Measurements from ENCODE around the gene NFU1.

Gene NFU1

DNA sequence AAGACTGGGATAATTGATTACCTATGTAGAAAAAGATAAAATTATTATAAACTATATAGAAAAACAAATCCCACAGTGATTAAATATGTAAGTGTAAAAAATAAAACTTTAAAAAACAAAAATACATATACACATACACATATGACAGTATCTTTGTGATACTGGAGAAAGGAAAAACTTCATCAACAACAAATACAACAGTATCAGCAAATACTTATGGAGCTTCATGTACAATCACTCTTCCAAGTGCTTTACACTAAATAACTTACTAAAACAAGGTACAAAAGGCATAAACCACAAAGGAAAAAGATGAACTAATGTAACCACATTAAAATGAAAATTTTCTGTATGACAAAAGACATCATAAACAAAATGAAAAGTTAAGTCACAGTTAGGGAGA lies 26.1 kb downstream of the NFU1 start:
- Histone ChIP-seq H3K4me1 (ENCODE audit: control insufficient read depth, insufficient read depth, low read depth, low read length) (no peaks in the 10 kb centered on the region), H2BK12ac (ENCODE audit: low read length in 2 of 2) (no peak overlapping the region), H4K8ac (ENCODE audit: low read length) (no peak overlapping the region), H3K9me3 (ENCODE audit: control insufficient read depth, low read length) (no peaks in the 10 kb centered on the region), H3K4ac (ENCODE audit: low read depth in 1 of 2, low read length in 2 of 2) (no peak overlapping the region), H2BK15ac (ENCODE audit: low read depth, poor library complexity, severe bottlenecking) (no peak overlapping the region), H3K18ac (ENCODE audit: low read depth in 1 of 2, low read length in 2 of 2) (no peak overlapping the region), H2AFZ (ENCODE audit: low read depth, low read length) (no peak overlapping the region), H3K23ac (ENCODE audit: low read length in 2 of 2) (no peak overlapping the region), H2BK5ac (ENCODE audit: low read depth, low read length, poor library complexity, severe bottlenecking) (no peak overlapping the region), H2AK5ac (ENCODE audit: low read length, severe bottlenecking) (no peak overlapping the region), H2BK120ac (ENCODE audit: low read depth, low read length) (no peak overlapping the region), H3K4me2 (ENCODE audit: low read length, poor library complexity, severe bottlenecking) (no peak overlapping the region), H3K79me1 (replicated peaks; ENCODE audit: low read length, poor library complexity, severe bottlenecking) (peaks cover 12% of the 10 kb centered on the region), H3K36me3 (ENCODE audit: control insufficient read depth in 1 of 2, insufficient read depth in 2 of 2, low read depth in 1 of 2, low read length in 2 of 2) (peaks cover 28 to 65% of the 10 kb centered on the region in 2 experiments), H3K14ac (ENCODE audit: low read length in 2 of 2) (no peak overlapping the region), H3K4me3 (ENCODE audit: insufficient read depth in 1 of 2, low read depth in 1 of 2, low read length in 2 of 2) (no peak overlapping the region), H3K27me3 (ENCODE audit: control insufficient read depth in 1 of 2, insufficient read depth in 1 of 2, low read length in 2 of 2) (no peaks in the 10 kb centered on the region), H3K9ac (ENCODE audit: low read length) (no peak overlapping the region), H3K27ac (ENCODE audit: low read length, poor library complexity, severe bottlenecking) (no peak overlapping the region), H4K91ac (ENCODE audit: low read length) (no peak overlapping the region)
- no peak for DNase-seq

DNA sequence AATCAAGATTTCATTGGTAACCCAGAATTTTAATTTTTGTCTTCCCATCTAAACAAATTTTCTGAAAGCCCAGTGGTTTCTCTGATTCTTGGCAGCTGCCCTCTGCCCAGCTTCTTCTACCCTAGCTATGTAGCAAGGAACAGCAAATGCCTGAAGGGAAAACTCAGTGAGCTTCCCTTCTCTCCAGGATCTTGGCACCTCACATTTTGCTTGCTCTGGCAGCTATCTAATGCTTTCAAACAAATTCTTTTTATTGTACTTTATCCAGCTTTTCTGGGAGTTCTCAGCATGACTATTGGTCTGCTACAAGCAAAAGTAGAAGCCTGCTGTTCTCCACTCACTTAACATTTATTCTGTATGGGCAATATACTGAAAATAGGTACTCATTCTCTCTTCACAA lies 31.9 kb downstream of the NFU1 start:
- Histone ChIP-seq H2BK120ac (ENCODE audit: low read depth, low read length) (no peak overlapping the region), H4K8ac (ENCODE audit: low read length) (no peak overlapping the region), H3K36me3 (ENCODE audit: control insufficient read depth in 1 of 2, insufficient read depth in 2 of 2, low read depth in 1 of 2, low read length in 2 of 2) (peaks cover 25 to 73% of the 10 kb centered on the region in 2 experiments), H2AFZ (ENCODE audit: low read depth, low read length) (no peak overlapping the region), H3K27me3 (ENCODE audit: control insufficient read depth in 1 of 2, insufficient read depth in 1 of 2, low read length in 2 of 2) (no peaks in the 10 kb centered on the region), H3K9ac (ENCODE audit: low read length) (no peak overlapping the region), H3K27ac (ENCODE audit: low read length, poor library complexity, severe bottlenecking) (no peak overlapping the region), H3K4ac (ENCODE audit: low read depth in 1 of 2, low read length in 2 of 2) (no peak overlapping the region), H2BK15ac (ENCODE audit: low read depth, poor library complexity, severe bottlenecking) (no peak overlapping the region), H2BK5ac (ENCODE audit: low read depth, low read length, poor library complexity, severe bottlenecking) (no peak overlapping the region), H4K91ac (ENCODE audit: low read length) (no peak overlapping the region), H3K4me2 (ENCODE audit: low read length, poor library complexity, severe bottlenecking) (no peak overlapping the region), H3K18ac (ENCODE audit: low read depth in 1 of 2, low read length in 2 of 2) (no peak overlapping the region), H2AK5ac (ENCODE audit: low read length, severe bottlenecking) (no peak overlapping the region), H2BK12ac (ENCODE audit: low read length in 2 of 2) (no peak overlapping the region), H3K4me1 (ENCODE audit: control insufficient read depth, insufficient read depth, low read depth, low read length) (no peaks in the 10 kb centered on the region), H3K9me3 (ENCODE audit: control insufficient read depth, low read length) (peaks cover 5% of the 10 kb centered on the region), H3K79me1 (replicated peaks; ENCODE audit: low read length, poor library complexity, severe bottlenecking) (peaks cover 7% of the 10 kb centered on the region), H3K14ac (ENCODE audit: low read length in 2 of 2) (no peak overlapping the region), H3K4me3 (ENCODE audit: insufficient read depth in 1 of 2, low read depth in 1 of 2, low read length in 2 of 2) (no peak overlapping the region), H3K23ac (ENCODE audit: low read length in 2 of 2) (no peak overlapping the region)
- no peak for DNase-seq

DNA sequence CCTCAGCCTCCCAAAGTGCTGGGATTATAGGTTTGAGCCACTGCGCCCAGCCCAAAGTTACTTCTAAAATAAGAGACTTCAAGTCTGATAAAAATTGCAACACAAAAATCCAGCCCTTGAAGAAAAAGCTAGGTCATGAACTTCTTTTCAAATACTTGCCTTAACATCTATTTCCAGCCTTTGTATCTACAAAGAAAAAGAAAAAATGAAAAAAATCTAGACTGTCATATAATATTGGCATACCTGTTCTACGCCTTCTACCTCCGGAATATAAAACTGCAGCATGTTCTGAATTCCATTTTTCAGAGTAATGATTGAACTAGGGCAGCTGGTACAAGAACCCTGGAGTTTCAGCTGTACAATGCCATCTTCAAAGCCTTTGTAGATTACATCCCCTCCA lies 37.1 kb downstream of the NFU1 start:
- H2BK5ac ChIP-seq (ENCODE audit: low read depth, low read length, poor library complexity, severe bottlenecking): no peak overlapping the region
- H3K18ac ChIP-seq (ENCODE audit: low read depth in 1 of 2, low read length in 2 of 2): no peak overlapping the region
- peaks cover 19 to 62% of the 10 kb centered on the region in 2 experiments for H3K36me3 ChIP-seq (ENCODE audit: control insufficient read depth in 1 of 2, insufficient read depth in 2 of 2, low read depth in 1 of 2, low read length in 2 of 2)
- H2AK5ac ChIP-seq (ENCODE audit: low read length, severe bottlenecking): no peak overlapping the region
- no peak overlapping the region for H3K9ac ChIP-seq (ENCODE audit: low read length)
- no peak overlapping the region for H2BK15ac ChIP-seq (ENCODE audit: low read depth, poor library complexity, severe bottlenecking)
- H3K9me3 ChIP-seq (ENCODE audit: control insufficient read depth, low read length): peaks cover 5% of the 10 kb centered on the region
- no peak overlapping the region for H2BK12ac ChIP-seq (ENCODE audit: low read length in 2 of 2)
- no peak overlapping the region for H4K91ac ChIP-seq (ENCODE audit: low read length)
- no peaks in the 10 kb centered on the region for H3K27me3 ChIP-seq (ENCODE audit: control insufficient read depth in 1 of 2, insufficient read depth in 1 of 2, low read length in 2 of 2)
- WGBS: 94% methylated on average over 3 of the region's 3 CpGs
- H3K4me1 ChIP-seq (ENCODE audit: control insufficient read depth, insufficient read depth, low read depth, low read length): peaks cover 4% of the 10 kb centered on the region
- H3K23ac ChIP-seq (ENCODE audit: low read length in 2 of 2): no peak overlapping the region
- H2BK120ac ChIP-seq (ENCODE audit: low read depth, low read length): no peak overlapping the region
- H2AFZ ChIP-seq (ENCODE audit: low read depth, low read length): no peak overlapping the region
- H3K4me3 ChIP-seq (ENCODE audit: insufficient read depth in 1 of 2, low read depth in 1 of 2, low read length in 2 of 2): no peak overlapping the region
- DNase-seq: no peak
- peaks cover 3% of the 10 kb centered on the region for H3K79me1 ChIP-seq (replicated peaks; ENCODE audit: low read length, poor library complexity, severe bottlenecking)
- H3K14ac ChIP-seq (ENCODE audit: low read length in 2 of 2): no peak overlapping the region
- H3K27ac ChIP-seq (ENCODE audit: low read length, poor library complexity, severe bottlenecking): no peak overlapping the region
- H3K4ac ChIP-seq (ENCODE audit: low read depth in 1 of 2, low read length in 2 of 2): no peak overlapping the region
- H3K4me2 ChIP-seq (ENCODE audit: low read length, poor library complexity, severe bottlenecking): no peak overlapping the region
- no peak overlapping the region for H4K8ac ChIP-seq (ENCODE audit: low read length)

DNA sequence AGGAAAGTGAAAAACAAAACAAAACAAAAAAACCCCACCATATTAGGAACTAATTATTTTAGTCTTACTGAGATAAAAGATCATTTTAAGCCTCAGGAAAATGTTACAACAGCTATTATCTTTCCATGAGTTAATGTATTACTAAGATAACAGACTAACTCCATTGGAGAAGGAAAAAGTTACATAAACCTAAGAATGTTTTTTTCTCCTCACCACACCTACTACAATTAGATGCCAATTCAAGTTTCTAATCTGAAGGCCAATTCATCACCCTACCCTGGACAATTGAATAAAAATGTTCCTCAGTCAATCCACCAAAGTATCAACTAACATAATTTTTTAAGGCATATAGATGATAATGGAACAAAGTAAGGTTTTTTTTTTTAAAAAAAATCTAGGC lies 40.0 kb downstream of the NFU1 start:
- no peak overlapping the region for H3K4me3 ChIP-seq (ENCODE audit: insufficient read depth in 1 of 2, low read depth in 1 of 2, low read length in 2 of 2)
- H2BK120ac ChIP-seq (ENCODE audit: low read depth, low read length): no peak overlapping the region
- DNase-seq: no peak
- H3K27ac ChIP-seq (ENCODE audit: low read length, poor library complexity, severe bottlenecking): no peak overlapping the region
- H4K91ac ChIP-seq (ENCODE audit: low read length): no peak overlapping the region
- no peak overlapping the region for H2AFZ ChIP-seq (ENCODE audit: low read depth, low read length)
- H3K4me2 ChIP-seq (ENCODE audit: low read length, poor library complexity, severe bottlenecking): no peak overlapping the region
- no peak overlapping the region for H3K18ac ChIP-seq (ENCODE audit: low read depth in 1 of 2, low read length in 2 of 2)
- peaks cover 4% of the 10 kb centered on the region for H3K4me1 ChIP-seq (ENCODE audit: control insufficient read depth, insufficient read depth, low read depth, low read length)
- H3K23ac ChIP-seq (ENCODE audit: low read length in 2 of 2): no peak overlapping the region
- H4K8ac ChIP-seq (ENCODE audit: low read length): no peak overlapping the region
- no peaks in the 10 kb centered on the region for H3K27me3 ChIP-seq (ENCODE audit: control insufficient read depth in 1 of 2, insufficient read depth in 1 of 2, low read length in 2 of 2)
- H2BK12ac ChIP-seq (ENCODE audit: low read length in 2 of 2): no peak overlapping the region
- H2BK5ac ChIP-seq (ENCODE audit: low read depth, low read length, poor library complexity, severe bottlenecking): no peak overlapping the region
- H2AK5ac ChIP-seq (ENCODE audit: low read length, severe bottlenecking): no peak overlapping the region
- no peak overlapping the region for H3K9ac ChIP-seq (ENCODE audit: low read length)
- H3K79me1 ChIP-seq (replicated peaks; ENCODE audit: low read length, poor library complexity, severe bottlenecking): peaks cover 2% of the 10 kb centered on the region
- no peak overlapping the region for H3K4ac ChIP-seq (ENCODE audit: low read depth in 1 of 2, low read length in 2 of 2)
- H3K36me3 ChIP-seq (ENCODE audit: control insufficient read depth in 1 of 2, insufficient read depth in 2 of 2, low read depth in 1 of 2, low read length in 2 of 2): peaks cover 14 to 54% of the 10 kb centered on the region in 2 experiments
- H2BK15ac ChIP-seq (ENCODE audit: low read depth, poor library complexity, severe bottlenecking): no peak overlapping the region
- no peak overlapping the region for H3K14ac ChIP-seq (ENCODE audit: low read length in 2 of 2)
- H3K9me3 ChIP-seq (ENCODE audit: control insufficient read depth, low read length): no peaks in the 10 kb centered on the region

Data from mesenchymal stem cell (in vitro differentiated cells and primary cell).